Trophoblast cell (in vitro differentiated cells and primary cell): Measurements from ENCODE around the gene PLEKHG5.

Source experiments
- DNase-seq, 2 donors: peaks; one replicate each; pipeline ENCODE4 v3.0.0-alpha.2; 2016
- H2AFZ ChIP-seq: 2 replicates; pipeline ENCODE4 v1.6.1; 2013; ENCODE audit warnings: low read length, moderate library complexity, mild to moderate bottlenecking; ENCODE audit not compliant: insufficient read depth, poor library complexity
- H2AK5ac ChIP-seq: 2 replicates; pipeline ENCODE4 v1.6.1; 2013; ENCODE audit warnings: mild to moderate bottlenecking, low read length
- H2BK120ac ChIP-seq: 2 replicates; pipeline ENCODE4 v1.6.1; 2013; ENCODE audit warnings: low read length, mild to moderate bottlenecking, moderate library complexity; ENCODE audit not compliant: insufficient read depth, poor library complexity
- H2BK12ac ChIP-seq: 2 replicates; pipeline ENCODE4 v1.6.1; 2013; ENCODE audit warnings: mild to moderate bottlenecking, low read length, moderate library complexity
- H2BK5ac ChIP-seq: 2 replicates; pipeline ENCODE4 v1.6.1; 2013; ENCODE audit warnings: low read length, low read depth, moderate library complexity, mild to moderate bottlenecking; ENCODE audit not compliant: poor library complexity
- H3K14ac ChIP-seq: 2 replicates; pipeline ENCODE4 v1.6.1; 2013; ENCODE audit warnings: mild to moderate bottlenecking, low read length
- H3K18ac ChIP-seq: 2 replicates; pipeline ENCODE4 v1.6.1; 2013; ENCODE audit warnings: mild to moderate bottlenecking, low read length
- H3K23ac ChIP-seq: 2 replicates; pipeline ENCODE4 v1.6.1; 2013; ENCODE audit warnings: low read length
- H3K27ac ChIP-seq: 2 replicates; pipeline ENCODE4 v1.5.1; 2013; ENCODE audit warnings: low read depth, mild to moderate bottlenecking, inconsistent platforms, low read length, moderate library complexity
- H3K27me3 ChIP-seq: 2 replicates; pipeline ENCODE4 v1.6.1; 2013; ENCODE audit warnings: inconsistent platforms, mild to moderate bottlenecking, low read length, moderate library complexity; ENCODE audit not compliant: insufficient read depth
- H3K36me3 ChIP-seq, 2 experiments: 1 replicate in 1 of 2; 2 replicates in 1 of 2; pipeline ENCODE4 v1.6.1; 2013; ENCODE audit warnings: low read length in 2 of 2, mild to moderate bottlenecking in 2 of 2, moderate library complexity in 1 of 2; ENCODE audit not compliant: insufficient read depth in 2 of 2, control insufficient read depth in 1 of 2
- H3K4ac ChIP-seq: 2 replicates; pipeline ENCODE4 v1.6.1; 2013; ENCODE audit warnings: low read depth, mild to moderate bottlenecking, low read length, moderate library complexity
- H3K4me1 ChIP-seq, 2 experiments: 1 replicate in 1 of 2; 2 replicates in 1 of 2; pipeline ENCODE4 v1.6.1; 2013; ENCODE audit warnings: low read length in 2 of 2, mild to moderate bottlenecking in 2 of 2, moderate library complexity in 1 of 2; ENCODE audit not compliant: insufficient read depth in 2 of 2, control insufficient read depth in 1 of 2
- H3K4me2 ChIP-seq: 2 replicates; pipeline ENCODE4 v1.6.1; 2013; ENCODE audit warnings: inconsistent platforms, mild to moderate bottlenecking, low read length, moderate library complexity
- H3K4me3 ChIP-seq: 2 replicates; pipeline ENCODE4 v1.5.1; 2013; ENCODE audit warnings: mild to moderate bottlenecking, low read depth, low read length, inconsistent platforms
- H3K79me1 ChIP-seq: one replicate; pipeline ENCODE4 v1.6.1; 2013; ENCODE audit warnings: low read length
- H3K79me2 ChIP-seq: 2 replicates; pipeline ENCODE4 v1.6.1; 2013; ENCODE audit warnings: low read length, mild to moderate bottlenecking; ENCODE audit not compliant: control insufficient read depth, insufficient read depth, poor library complexity
- H3K9ac ChIP-seq: 2 replicates; pipeline ENCODE4 v1.6.1; 2013; ENCODE audit warnings: mild to moderate bottlenecking, low read length
- H3K9me3 ChIP-seq: 2 replicates; pipeline ENCODE4 v1.6.1; 2013; ENCODE audit warnings: low read depth, mild to moderate bottlenecking, control low read depth, inconsistent platforms, low read length; ENCODE audit not compliant: insufficient read depth
- H4K12ac ChIP-seq: 2 replicates; pipeline ENCODE4 v1.6.1; 2013; ENCODE audit warnings: low read depth, mild to moderate bottlenecking, low read length, moderate library complexity
- H4K8ac ChIP-seq: 2 replicates; pipeline ENCODE4 v1.6.1; 2013; ENCODE audit warnings: low read depth, mild to moderate bottlenecking, low read length, moderate library complexity
- H4K91ac ChIP-seq: one replicate; pipeline ENCODE4 v1.6.1; 2013; ENCODE audit warnings: low read depth, mild to moderate bottlenecking, low read length, moderate library complexity
- WGBS: extraction: QIAGEN DNeasy Blood & Tissue Kit; methylation state at CpG from one replicate; pipeline ENCODE4 v1.1.7; 2013; ENCODE audit warnings: missing lambda C conversion rate; ENCODE audit not compliant: insufficient read length, insufficient coverage; ENCODE audit errors: extremely low coverage; 5-methylcytosine and 5-hydroxymethylcytosine counted together

The PLEKHG5 gene

DNA sequence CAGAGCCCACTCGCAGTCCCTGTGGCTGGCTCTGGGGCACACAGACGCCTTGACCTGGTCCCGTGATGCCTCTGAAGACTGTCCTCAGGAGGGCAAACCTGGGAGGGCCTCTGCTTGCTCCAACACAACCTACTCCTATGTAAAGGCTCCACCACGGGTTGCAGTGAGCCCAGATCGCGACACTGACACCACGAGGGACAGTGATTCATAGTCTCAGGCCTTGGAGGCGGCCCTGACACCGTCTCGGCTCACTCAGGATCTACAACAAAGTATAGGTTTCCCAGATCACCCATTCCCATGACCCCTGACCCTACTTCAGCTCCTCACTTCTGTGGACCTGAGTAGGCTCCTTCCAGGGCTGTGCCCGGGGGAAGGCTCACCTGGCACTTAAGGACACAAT, 34.8 kb upstream of the PLEKHG5 start:
- Histone ChIP-seq H2BK12ac (no peak overlapping the region), H3K4ac (no peak overlapping the region), H3K27ac (no peak overlapping the region), H2AK5ac (no peak overlapping the region), H3K4me2 (no peak overlapping the region), H3K23ac (no peak overlapping the region), H3K4me3 (no peak overlapping the region), H3K79me1 (no peaks in the 10 kb centered on the region), H3K14ac (no peak overlapping the region), H2BK120ac (no peak overlapping the region), H4K8ac (no peak overlapping the region), H3K9me3 (no peaks in the 10 kb centered on the region), H3K27me3 (no peaks in the 10 kb centered on the region), H2BK5ac (no peak overlapping the region), H3K9ac (no peak overlapping the region), H2AFZ (no peak overlapping the region), H4K12ac (no peak overlapping the region), H3K18ac (no peak overlapping the region), H4K91ac (no peak overlapping the region), H3K4me1 (peaks cover 2 to 7% of the 10 kb centered on the region in 2 experiments), H3K36me3 (peaks cover 32 to 47% of the 10 kb centered on the region in 2 experiments), H3K79me2 (no peaks in the 10 kb centered on the region)
- no CpG with 5 or more reads among the region's 11 CpGs for whole genome bisulfite sequencing
- no peak for DNase-seq

DNA sequence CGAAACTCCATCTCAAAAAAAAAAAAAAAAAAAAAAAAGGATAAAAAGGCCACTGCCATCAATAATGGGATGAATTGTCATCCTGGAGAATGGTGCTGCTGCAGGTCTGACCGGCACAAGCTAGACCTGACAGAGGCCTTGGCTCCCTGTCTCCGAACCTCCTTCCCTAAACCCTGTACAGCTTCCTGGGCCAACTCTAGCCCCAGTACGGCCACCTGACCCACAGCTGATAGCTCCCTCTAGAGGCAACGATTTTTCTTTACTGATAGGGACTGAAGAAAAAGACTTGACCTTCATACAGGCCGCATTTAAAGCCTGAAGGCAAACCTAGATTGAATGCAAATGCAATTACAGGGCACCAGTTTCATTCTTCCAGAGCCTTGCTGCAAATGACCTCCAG, 32.1 kb upstream of the PLEKHG5 start:
- Histone ChIP-seq H3K9ac (no peak overlapping the region), H3K27ac (no peak overlapping the region), H3K14ac (no peak overlapping the region), H3K4me3 (no peak overlapping the region), H3K4ac (no peak overlapping the region), H2AFZ (no peak overlapping the region), H3K9me3 (no peaks in the 10 kb centered on the region), H3K23ac (no peak overlapping the region), H3K4me1 (peaks cover 19 to 23% of the 10 kb centered on the region in 2 experiments), H2AK5ac (no peak overlapping the region), H3K36me3 (peaks cover 23 to 32% of the 10 kb centered on the region in 2 experiments), H3K27me3 (no peaks in the 10 kb centered on the region), H3K4me2 (no peak overlapping the region), H2BK5ac (no peak overlapping the region), H2BK12ac (no peak overlapping the region), H3K18ac (no peak overlapping the region), H2BK120ac (no peak overlapping the region), H3K79me1 (peaks cover 14% of the 10 kb centered on the region), H3K79me2 (no peaks in the 10 kb centered on the region), H4K91ac (no peak overlapping the region), H4K8ac (no peak overlapping the region), H4K12ac (no peak overlapping the region)
- WGBS = no CpG with 5 or more reads among the region's 6 CpGs
- DNase-seq = peak; percentile 77 to 96

DNA sequence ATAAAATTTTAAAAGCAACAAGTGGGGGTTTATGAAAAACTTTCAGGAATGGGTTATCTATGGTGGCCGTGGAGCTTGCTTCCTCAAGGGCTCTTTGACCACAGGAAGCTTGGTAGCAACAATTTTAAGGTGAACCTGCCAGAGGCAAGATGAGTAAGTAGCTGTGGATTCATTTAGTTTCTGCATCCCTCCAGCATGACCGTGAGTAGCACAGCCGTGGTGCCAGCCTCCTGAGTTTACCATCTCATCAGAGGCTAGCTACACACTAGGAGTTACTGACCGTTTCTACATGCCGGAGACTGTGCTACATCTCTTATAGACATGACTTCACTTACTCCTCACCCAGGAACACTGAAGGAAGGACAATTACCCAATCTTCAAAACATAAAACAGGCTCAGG, 30.1 kb upstream of the PLEKHG5 start:
- peak overlapping the region; percentile 55 for H3K27ac ChIP-seq
- no peak overlapping the region for H3K14ac ChIP-seq
- H3K9me3 ChIP-seq = no peaks in the 10 kb centered on the region
- H3K4me1 ChIP-seq = peaks cover 21 to 28% of the 10 kb centered on the region in 2 experiments
- peaks cover 22% of the 10 kb centered on the region for H3K79me1 ChIP-seq
- no peak overlapping the region for H4K8ac ChIP-seq
- no peak overlapping the region for H2AK5ac ChIP-seq
- no peak overlapping the region for H3K23ac ChIP-seq
- no peak overlapping the region for H2BK5ac ChIP-seq
- H2BK12ac ChIP-seq = no peak overlapping the region
- no peaks in the 10 kb centered on the region for H3K79me2 ChIP-seq
- H4K91ac ChIP-seq = no peak overlapping the region
- H3K18ac ChIP-seq = no peak overlapping the region
- no peak overlapping the region for H3K4me3 ChIP-seq
- no peaks in the 10 kb centered on the region for H3K27me3 ChIP-seq
- WGBS = no CpG with 5 or more reads among the region's 5 CpGs
- no peak overlapping the region for H2BK120ac ChIP-seq
- no peak overlapping the region for H3K4me2 ChIP-seq
- peaks cover 14 to 17% of the 10 kb centered on the region in 2 experiments for H3K36me3 ChIP-seq
- H2AFZ ChIP-seq = no peak overlapping the region
- no peak overlapping the region for H4K12ac ChIP-seq
- H3K4ac ChIP-seq = no peak overlapping the region
- DNase-seq = no peak
- H3K9ac ChIP-seq = no peak overlapping the region

DNA sequence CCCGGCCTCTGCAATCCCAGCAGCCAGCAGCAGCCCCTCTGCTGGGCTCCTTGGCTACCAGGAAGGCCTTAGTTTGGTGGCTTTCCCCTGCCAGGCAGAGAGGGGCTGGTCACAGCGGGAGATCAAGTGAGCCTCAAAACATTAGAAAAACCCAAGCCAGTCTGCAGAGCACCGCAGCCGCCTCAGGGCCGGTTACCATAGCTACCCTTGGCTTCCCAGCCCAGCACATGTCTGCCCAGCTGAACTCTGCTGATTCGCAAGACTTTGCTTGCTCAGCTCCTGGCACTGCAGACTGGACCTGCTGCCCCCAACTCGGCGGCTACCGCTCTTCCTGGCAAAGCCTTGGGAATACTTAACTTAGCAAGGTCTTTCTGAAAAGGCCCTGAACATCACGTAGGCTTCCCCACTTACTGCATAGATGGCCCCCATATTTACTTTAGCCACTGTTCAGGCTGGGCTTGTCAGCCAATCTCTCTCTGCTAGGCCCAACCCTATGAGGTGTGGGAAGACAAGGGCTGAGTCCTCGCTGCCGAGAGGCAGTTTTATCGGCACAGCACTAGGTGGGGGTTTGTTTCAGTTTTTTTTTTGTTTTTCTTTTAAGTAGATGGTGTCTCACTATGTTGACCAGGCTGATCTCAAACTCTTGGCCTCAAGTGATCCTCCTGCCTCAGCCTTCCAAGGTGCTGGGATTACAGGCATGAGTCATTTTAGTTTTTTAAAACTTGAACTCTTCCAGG, 28.6 kb upstream of the PLEKHG5 start:
- peak overlapping the region; percentile 63 for H4K91ac ChIP-seq
- no peak overlapping the region for H3K9ac ChIP-seq
- H3K4me3 ChIP-seq = no peak overlapping the region
- no peaks in the 10 kb centered on the region for H3K27me3 ChIP-seq
- H3K27ac ChIP-seq = peak overlapping the region; percentile 93
- H2BK12ac ChIP-seq = peak overlapping the region; percentile 81
- H3K23ac ChIP-seq = no peak overlapping the region
- no peaks in the 10 kb centered on the region for H3K9me3 ChIP-seq
- peak overlapping the region; percentile 86 for H2BK5ac ChIP-seq
- H2AFZ ChIP-seq = no peak overlapping the region
- H3K79me2 ChIP-seq = no peaks in the 10 kb centered on the region
- H3K4ac ChIP-seq = no peak overlapping the region
- H3K4me2 ChIP-seq = peak overlapping the region; percentile 52
- H3K4me1 ChIP-seq = peaks cover 27 to 34% of the 10 kb centered on the region in 2 experiments
- H3K14ac ChIP-seq = peak overlapping the region; percentile 73
- peak; percentile 72 to 84 for DNase-seq
- no CpG with 5 or more reads among the region's 13 CpGs for WGBS
- H3K79me1 ChIP-seq = peaks cover 22% of the 10 kb centered on the region
- H4K8ac ChIP-seq = peak overlapping the region; percentile 54
- H3K18ac ChIP-seq = peak overlapping the region; percentile 64
- H4K12ac ChIP-seq = peak overlapping the region; percentile 14
- H3K36me3 ChIP-seq = peaks cover 4% of the 10 kb centered on the region in 2 experiments
- H2BK120ac ChIP-seq = peak overlapping the region; percentile 74
- H2AK5ac ChIP-seq = peak overlapping the region; percentile 17
